ENCODE measurements around the gene KLK2. TPM values are rescaled to one million over a fixed set of nuclear protein-coding genes. Genes with fewer than 3 reads are reported as not detected.
A peak's percentile ranks its signal among the peaks of the same experiment; 100 is the strongest.

KLK2 gene
- total RNA-seq (not detected), polyA plus RNA-seq (ENCODE audit: insufficient read depth, low read depth, low replicate concordance) (not detected)
- long read RNA-seq, donor 1 = 0 reads
- long read RNA-seq, donor 2 = 0 reads
- long read RNA-seq, donor 3 = 0 reads
- long read RNA-seq, donor 4 = 0 reads
- long read RNA-seq, donor 5 = 0 reads
- long read RNA-seq, donor 6 = 0 reads
- long read RNA-seq, donor 7 = 0 reads
- long read RNA-seq, donor 8, partial matches to known transcripts = 0 of 1 reads
- long read RNA-seq, donor 8, other reads (novel, unspliced or antisense) = 0 of 1 reads
- long read RNA-seq, donor 9 = 0 reads
- long read RNA-seq, donor 10 = 0 reads

- no peaks in the 10 kb centered on the region for H3K4me1 ChIP-seq (ENCODE audit: control insufficient read depth in 2 of 3, insufficient read depth in 2 of 3, low read depth in 1 of 3, low read length in 3 of 3)
- no peak within 1 kb of the TSS for H3K9ac ChIP-seq (ENCODE audit: low read length in 3 of 3)
- TF ChIP-seq CTCF (IDR thresholded peaks at IDR 0.05; ENCODE audit: borderline replicate concordance, extremely low read depth, insufficient read depth) = no peak
- no peaks in the 10 kb centered on the region for H3K27me3 ChIP-seq (ENCODE audit: control insufficient read depth, insufficient read depth, low read length)
- DNase-seq = no peak
- intact Hi-C loops (cut with DNase I) = no loop called here
- no peak within 1 kb of the TSS for H3K27ac ChIP-seq (ENCODE audit: low read depth in 2 of 2, low read length in 2 of 2)
- H3K36me3 ChIP-seq (ENCODE audit: control insufficient read depth in 2 of 3, insufficient read depth in 3 of 3, low read length in 3 of 3) = no peaks in the 10 kb centered on the region
- no peak for FAIRE-seq
- H3K9me3 ChIP-seq (ENCODE audit: control insufficient read depth in 2 of 3, insufficient read depth in 1 of 3, low read length in 3 of 3) = no peaks in the 10 kb centered on the region
- H3K4me3 ChIP-seq (ENCODE audit: low read length in 3 of 3) = no peak within 1 kb of the TSS
These were observed at the start of gene KLK2 for GRCh38 chr19:50873056-50873455. Gene KLK2 (plus strand): TSS chr19:50873439. CDS start chr19:50873474, 35 bp downstream.

GRCh38 chr19:50826492-50827240 is 46.6 kb upstream of the KLK2 start:
- FAIRE-seq (no peak), DNase-seq (peak in 1 of 5 donors; percentile 63)
- intact Hi-C loops (cut with DNase I) = no loop called here
- TF ChIP-seq CTCF (IDR thresholded peaks at IDR 0.05; ENCODE audit: borderline replicate concordance, extremely low read depth, insufficient read depth) = no peak
- H3K27me3 ChIP-seq (ENCODE audit: control insufficient read depth, insufficient read depth, low read length) = no peaks in the 10 kb centered on the region
- H3K9me3 ChIP-seq (ENCODE audit: control insufficient read depth in 2 of 3, insufficient read depth in 1 of 3, low read length in 3 of 3) = no peaks in the 10 kb centered on the region
- H3K4me3 ChIP-seq (ENCODE audit: low read length in 3 of 3) = no peak overlapping the region
- H3K27ac ChIP-seq (ENCODE audit: low read depth in 2 of 2, low read length in 2 of 2) = no peak overlapping the region
- no peaks in the 10 kb centered on the region for H3K36me3 ChIP-seq (ENCODE audit: control insufficient read depth in 2 of 3, insufficient read depth in 3 of 3, low read length in 3 of 3)
- H3K4me1 ChIP-seq (ENCODE audit: control insufficient read depth in 2 of 3, insufficient read depth in 2 of 3, low read depth in 1 of 3, low read length in 3 of 3) = peaks cover 0 to 7% (median 0%) of the 10 kb centered on the region in 3 donors
- no peak overlapping the region for H3K9ac ChIP-seq (ENCODE audit: low read length in 3 of 3)

DNA sequence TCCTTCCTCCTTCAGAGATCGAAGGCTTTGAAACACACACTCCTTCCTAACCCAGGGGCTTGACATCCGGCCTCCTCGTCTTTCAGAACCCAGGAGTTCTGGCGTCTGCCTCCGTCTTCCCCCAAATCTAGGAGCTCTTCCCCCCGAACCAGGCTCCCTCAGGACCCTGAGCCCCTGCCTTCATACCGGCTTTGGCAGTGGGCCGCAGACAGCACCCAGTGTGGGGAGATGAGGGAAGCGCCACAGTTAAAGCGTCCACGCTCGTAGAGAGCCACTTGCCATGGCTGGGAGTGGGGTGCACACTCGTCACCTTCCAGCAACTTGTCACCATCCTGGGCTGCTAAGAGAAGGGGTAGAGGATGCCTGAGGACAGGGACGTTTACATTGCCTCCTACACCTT is 45.8 kb upstream of the KLK2 start:
- no peak for TF ChIP-seq CTCF (IDR thresholded peaks at IDR 0.05; ENCODE audit: borderline replicate concordance, extremely low read depth, insufficient read depth)
- intact Hi-C loops (cut with DNase I) = no loop called here
- Histone ChIP-seq H3K4me3 (ENCODE audit: low read length in 3 of 3) (no peak overlapping the region), H3K4me1 (ENCODE audit: control insufficient read depth in 2 of 3, insufficient read depth in 2 of 3, low read depth in 1 of 3, low read length in 3 of 3) (peaks cover 0 to 7% (median 0%) of the 10 kb centered on the region in 3 donors), H3K9me3 (ENCODE audit: control insufficient read depth in 2 of 3, insufficient read depth in 1 of 3, low read length in 3 of 3) (no peaks in the 10 kb centered on the region), H3K27ac (ENCODE audit: low read depth in 2 of 2, low read length in 2 of 2) (no peak overlapping the region), H3K9ac (ENCODE audit: low read length in 3 of 3) (no peak overlapping the region), H3K36me3 (ENCODE audit: control insufficient read depth in 2 of 3, insufficient read depth in 3 of 3, low read length in 3 of 3) (no peaks in the 10 kb centered on the region), H3K27me3 (ENCODE audit: control insufficient read depth, insufficient read depth, low read length) (no peaks in the 10 kb centered on the region)
- no peak for FAIRE-seq
- DNase-seq = peak in 1 of 5 donors; percentile 52

Data from kidney (tissue), 22 donors.